M059J (cell line): ENCODE data around the gene SVOPL. TPM values are rescaled to one million over a fixed set of nuclear protein-coding genes. Genes with fewer than 3 reads are reported as not detected.

Experiments used
- DNase-seq: peaks from one replicate; pipeline ENCODE4 v3.0.0-alpha.2; 2012; ENCODE audit warnings: low read depth
- total RNA-seq: library from RNA; depleted of rRNA; stranded (reverse); fragments of >200 nt; shearing (Covaris generic); gene quantifications from 2 replicates; pipeline ENCODE4 v1.2.3, GENCODE V29; 2014

The SVOPL gene
- total RNA-seq, 1 experiment from 2014 or later: not detected

GRCh38 chr7:138661069-138661635 lies 40.0 kb downstream of the SVOPL start:
- no peak for DNase-seq

GRCh38 chr7:138658889-138659288 lies 42.3 kb downstream of the SVOPL start:
- no peak for DNase-seq

GRCh38 chr7:138657854-138658386 lies 43.2 kb downstream of the SVOPL start:
- peak; percentile 17 for DNase-seq

GRCh38 chr7:138656952-138657351 lies 44.2 kb downstream of the SVOPL start:
- DNase-seq: no peak

GRCh38 chr7:138654616-138655015 lies 46.5 kb downstream of the SVOPL start:
- no peak for DNase-seq

GRCh38 chr7:138649506-138649905 lies 51.7 kb downstream of the SVOPL start:
- no peak for DNase-seq

- no peak for DNase-seq
Measured at GRCh38 chr7:138645284-138645683, 55.9 kb downstream of the SVOPL start.

GRCh38 chr7:138632826-138633602 lies 68.1 kb downstream of the SVOPL start:
- DNase-seq: no peak

GRCh38 chr7:138632384-138632783 lies 68.8 kb downstream of the SVOPL start:
- no peak for DNase-seq

GRCh38 chr7:138630059-138630610 lies 71.0 kb downstream of the SVOPL start:
- DNase-seq: no peak

- DNase-seq: no peak
Measured at GRCh38 chr7:138627361-138627760, 73.8 kb downstream of the SVOPL start.

GRCh38 chr7:138626846-138627245 lies 74.3 kb downstream of the SVOPL start:
- DNase-seq: no peak

GRCh38 chr7:138625849-138626230 lies 75.3 kb downstream of the SVOPL start:
- DNase-seq: no peak

GRCh38 chr7:138625084-138625848 lies 75.9 kb downstream of the SVOPL start:
- no peak for DNase-seq

- DNase-seq: no peak
Measured at GRCh38 chr7:138622841-138623240, 78.3 kb downstream of the SVOPL start.

- DNase-seq: no peak
Measured at GRCh38 chr7:138618933-138619332, 82.2 kb downstream of the SVOPL start.

GRCh38 chr7:138618506-138618905 lies 82.7 kb downstream of the SVOPL start:
- DNase-seq: no peak

- DNase-seq: no peak
Measured at GRCh38 chr7:138616085-138616484, 85.1 kb downstream of the SVOPL start.

- no peak for DNase-seq
Measured at GRCh38 chr7:138613630-138614029, 87.5 kb downstream of the SVOPL start.

GRCh38 chr7:138610671-138611170 lies 90.4 kb downstream of the SVOPL start:
- DNase-seq: no peak

GRCh38 chr7:138608275-138608674 lies 92.9 kb downstream of the SVOPL start:
- DNase-seq: no peak
